Melanocyte of skin (primary cell): Measurements from ENCODE around the gene ARHGEF5. TPM values are rescaled to one million over a fixed set of nuclear protein-coding genes. Genes with fewer than 3 reads are reported as not detected.

Experiments used
- total RNA-seq, 2 donors: library from RNA; depleted of rRNA; stranded (reverse); fragments of >200 nt; gene quantifications; 2 replicates each; pipeline ENCODE4 v1.2.3, GENCODE V29; 2012

Gene ARHGEF5
- total RNA-seq: 1 to 10 TPM; 1.7 to 3.8 TPM

GRCh38 chr7:144355176-144355822, at the start of gene ARHGEF5:
ARHGEF5 (plus strand) TSS chr7:144355402; CDS start chr7:144362670, 7,268 bp downstream.

GRCh38 chr7:144311872-144312469, 43.2 kb upstream of the ARHGEF5 start, which contains the start of gene OR2A1:
OR2A1 (plus strand) TSS chr7:144312419; CDS start chr7:144318125, 5,706 bp downstream.

GRCh38 chr7:144403649-144404061, 48.5 kb downstream of the ARHGEF5 start, which contains the start of gene NOBOX:
NOBOX (minus strand) TSS chr7:144403693.

Other genes starting within 250 kb of the ARHGEF5 start
- gene OR2A2, start 245.8 kb upstream of the ARHGEF5 start, total RNA-seq: not detected
- not detected for gene OR2A14, start 232.2 kb upstream of the ARHGEF5 start, total RNA-seq
- gene CTAGE4, start 171.9 kb upstream of the ARHGEF5 start, total RNA-seq: under 1 TPM; under 0.01 to 0.69 TPM
- 1 to 10 TPM in 1 of 2 donors, under 1 TPM in 1; 0.67 to 1.4 TPM for gene ARHGEF35, start 159.6 kb upstream of the ARHGEF5 start, total RNA-seq
- gene OR2A42, start 115.8 kb upstream of the ARHGEF5 start, total RNA-seq: not detected
- 1 to 10 TPM in 1 of 2 donors, under 1 TPM in 1; 0.33 to 1.4 TPM for gene OR2A7, start 90.6 kb upstream of the ARHGEF5 start, total RNA-seq
- gene CTAGE8, start 86.1 kb upstream of the ARHGEF5 start, total RNA-seq: 1 to 10 TPM in 1 of 2 donors, under 1 TPM in 1; 0.33 to 1.4 TPM
- under 1 TPM in 1 of 2 donors, not detected in 1; 0.34 TPM for gene OR2A1, start 43.0 kb upstream of the ARHGEF5 start, total RNA-seq
- not detected for gene NOBOX, start 48.3 kb downstream of the ARHGEF5 start, total RNA-seq